SU-DHL-6 (cell line): ENCODE data around the gene POU2F3.

Experiments used
- H2AFZ ChIP-seq: fragments of 200-600 bp; sonication (generic); 2 replicates; pipeline ENCODE4 v1.6.1; 2014; ENCODE audit warnings: low read depth, mild to moderate bottlenecking, moderate library complexity, mixed read lengths, antibody characterized with exemption, low read length; ENCODE audit not compliant: severe bottlenecking
- H3F3A ChIP-seq: fragments of 200-600 bp; shearing (Covaris generic); 2 replicates; pipeline ENCODE4 v1.6.0; 2016; ENCODE audit warnings: antibody characterized with exemption, mild to moderate bottlenecking; ENCODE audit not compliant: insufficient read depth
- H3K27ac ChIP-seq: fragments of 200-600 bp; sonication (generic); 2 replicates; pipeline ENCODE4 v1.5.1; 2016; ENCODE audit warnings: low read depth, mild to moderate bottlenecking, low read length, moderate library complexity, mixed read lengths
- H3K27me3 ChIP-seq: fragments of 200-600 bp; sonication (generic), shearing (Covaris generic); 2 replicates; pipeline ENCODE4 v1.6.0; 2014; ENCODE audit warnings: mild to moderate bottlenecking, low read length
- H3K36me3 ChIP-seq: fragments of 200-600 bp; sonication (generic); 2 replicates; pipeline ENCODE4 v1.6.1; 2014; ENCODE audit warnings: mild to moderate bottlenecking, low read length, mixed read lengths
- H3K4me2 ChIP-seq: fragments of 300-600, 200-600 bp; shearing (Covaris generic), sonication (generic); 2 replicates; pipeline ENCODE4 v1.6.0; 2014; ENCODE audit warnings: low read length, low read depth, mild to moderate bottlenecking; ENCODE audit not compliant: poor library complexity, severe bottlenecking
- H3K4me3 ChIP-seq: fragments of 200-600 bp; sonication (generic); 2 replicates; pipeline ENCODE4 v1.5.1; 2014; ENCODE audit warnings: antibody characterized with exemption, low read length, mild to moderate bottlenecking, mixed read lengths; ENCODE audit not compliant: insufficient read depth, poor library complexity, severe bottlenecking
- H3K79me2 ChIP-seq: fragments of 200-600 bp; sonication (generic); 2 replicates; pipeline ENCODE4 v1.6.1; 2014; ENCODE audit warnings: mild to moderate bottlenecking, low read length, moderate library complexity; ENCODE audit not compliant: insufficient read depth
- H3K9ac ChIP-seq: fragments of 200-600 bp; sonication (generic); 2 replicates; pipeline ENCODE4 v1.7.0; 2014; ENCODE audit warnings: mild to moderate bottlenecking, low read length
- H3K9me2 ChIP-seq: fragments of 200-600 bp; sonication (generic); replicated peaks from 2 replicates; pipeline ENCODE4 v1.6.1; 2014; ENCODE audit warnings: low read length; ENCODE audit not compliant: insufficient read depth
- H3K9me3 ChIP-seq: fragments of 200-600 bp; sonication (generic); 2 replicates; pipeline ENCODE4 v1.6.1; 2014; ENCODE audit warnings: low read length, mixed read lengths; ENCODE audit not compliant: insufficient read depth
- H4K20me1 ChIP-seq: fragments of 200-600 bp; sonication (generic); 2 replicates; pipeline ENCODE4 v1.6.1; 2014; ENCODE audit warnings: low read depth, mild to moderate bottlenecking, antibody characterized with exemption, low read length, moderate library complexity, mixed read lengths
- EZH2phosphoT487 ChIP-seq: fragments of 200-600 bp; sonication (generic), shearing (Covaris generic); conservative IDR thresholded peaks from 2 replicates; pipeline ENCODE4 v1.6.1; 2018; ENCODE audit warnings: mild to moderate bottlenecking, antibody characterized with exemption, low read length, moderate library complexity, mixed read lengths
- TF ChIP-seq, protein P1 (sequence below): fragments of 200-600 bp; sonication (generic); IDR thresholded peaks from one replicate; pipeline ENCODE4 v1.5.1; 2017; ENCODE audit warnings: antibody characterized with exemption, mild to moderate bottlenecking, low read length, moderate library complexity; ENCODE audit not compliant: insufficient read depth, poor library complexity, severe bottlenecking

POU2F3 gene

DNA sequence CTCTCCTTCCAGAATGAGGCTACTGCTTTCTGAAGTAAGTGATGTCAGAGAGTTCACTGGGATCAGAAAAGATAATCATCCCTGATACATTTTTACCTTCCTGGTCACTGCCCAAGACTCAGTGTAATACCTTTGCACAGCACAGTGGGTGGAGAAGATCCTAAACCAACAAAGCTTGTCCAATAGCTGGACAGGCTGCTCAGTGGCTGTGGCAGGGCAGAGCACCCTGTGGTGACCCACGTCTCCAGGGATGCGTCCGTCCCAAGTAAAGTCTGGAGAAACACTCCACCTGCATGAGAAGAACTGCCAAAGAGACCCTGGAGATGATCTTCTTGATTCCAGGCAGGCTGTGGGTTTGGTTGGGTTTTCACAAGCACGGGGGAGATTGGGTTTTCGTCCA lies 54.2 kb downstream of the POU2F3 start:
- no peak overlapping the region for H3K9ac ChIP-seq
- no peaks in the 10 kb centered on the region for H4K20me1 ChIP-seq
- H2AFZ ChIP-seq = no peak overlapping the region
- H3K36me3 ChIP-seq = no peaks in the 10 kb centered on the region
- no peak overlapping the region for H3K4me2 ChIP-seq
- no peaks in the 10 kb centered on the region for H3K9me2 ChIP-seq
- H3K79me2 ChIP-seq = no peaks in the 10 kb centered on the region
- H3K9me3 ChIP-seq = no peaks in the 10 kb centered on the region
- no peaks in the 10 kb centered on the region for H3F3A ChIP-seq
- H3K27me3 ChIP-seq = no peaks in the 10 kb centered on the region
- no peak overlapping the region for H3K27ac ChIP-seq
- TF ChIP-seq, protein P1, sequence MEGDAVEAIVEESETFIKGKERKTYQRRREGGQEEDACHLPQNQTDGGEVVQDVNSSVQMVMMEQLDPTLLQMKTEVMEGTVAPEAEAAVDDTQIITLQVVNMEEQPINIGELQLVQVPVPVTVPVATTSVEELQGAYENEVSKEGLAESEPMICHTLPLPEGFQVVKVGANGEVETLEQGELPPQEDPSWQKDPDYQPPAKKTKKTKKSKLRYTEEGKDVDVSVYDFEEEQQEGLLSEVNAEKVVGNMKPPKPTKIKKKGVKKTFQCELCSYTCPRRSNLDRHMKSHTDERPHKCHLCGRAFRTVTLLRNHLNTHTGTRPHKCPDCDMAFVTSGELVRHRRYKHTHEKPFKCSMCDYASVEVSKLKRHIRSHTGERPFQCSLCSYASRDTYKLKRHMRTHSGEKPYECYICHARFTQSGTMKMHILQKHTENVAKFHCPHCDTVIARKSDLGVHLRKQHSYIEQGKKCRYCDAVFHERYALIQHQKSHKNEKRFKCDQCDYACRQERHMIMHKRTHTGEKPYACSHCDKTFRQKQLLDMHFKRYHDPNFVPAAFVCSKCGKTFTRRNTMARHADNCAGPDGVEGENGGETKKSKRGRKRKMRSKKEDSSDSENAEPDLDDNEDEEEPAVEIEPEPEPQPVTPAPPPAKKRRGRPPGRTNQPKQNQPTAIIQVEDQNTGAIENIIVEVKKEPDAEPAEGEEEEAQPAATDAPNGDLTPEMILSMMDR = no peak
- TF ChIP-seq EZH2phosphoT487 = no peak
- H3K4me3 ChIP-seq = no peak overlapping the region

DNA sequence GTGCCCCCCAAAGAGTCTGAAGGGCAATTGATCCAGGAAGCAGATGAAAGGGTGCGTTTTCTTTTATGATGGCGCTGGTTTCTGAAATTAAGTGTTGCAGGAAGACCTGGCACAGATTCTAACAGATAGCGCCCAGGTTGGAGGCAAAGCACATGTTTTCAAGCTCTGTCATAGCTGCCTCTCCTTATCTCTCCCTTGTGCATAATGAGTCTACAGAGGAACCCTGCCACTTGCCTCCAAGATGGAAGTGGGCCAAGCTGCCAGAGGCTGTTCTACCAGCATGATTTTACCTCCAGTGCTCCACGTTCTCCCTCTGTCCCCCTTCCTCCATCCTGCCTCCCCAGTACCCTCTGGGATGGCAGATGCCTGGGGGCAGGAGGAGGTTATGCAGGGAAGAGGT lies 55.2 kb downstream of the POU2F3 start:
- no peaks in the 10 kb centered on the region for H3K79me2 ChIP-seq
- no peaks in the 10 kb centered on the region for H3K27me3 ChIP-seq
- H3K9ac ChIP-seq = no peak overlapping the region

GRCh38 chr11:120296554-120296953 lies 56.6 kb downstream of the POU2F3 start:
- no peaks in the 10 kb centered on the region for H3F3A ChIP-seq
- H3K4me2 ChIP-seq = no peak overlapping the region
- H3K9me2 ChIP-seq = no peaks in the 10 kb centered on the region
- no peak overlapping the region for H3K27ac ChIP-seq
- no peak overlapping the region for H2AFZ ChIP-seq
- H3K36me3 ChIP-seq = no peaks in the 10 kb centered on the region
- H3K9ac ChIP-seq = no peak overlapping the region
- H3K79me2 ChIP-seq = no peaks in the 10 kb centered on the region
- TF ChIP-seq EZH2phosphoT487 = no peak
- TF ChIP-seq, protein P1 = no peak
- H4K20me1 ChIP-seq = no peaks in the 10 kb centered on the region
- H3K27me3 ChIP-seq = no peaks in the 10 kb centered on the region
- H3K4me3 ChIP-seq = no peak overlapping the region
- no peaks in the 10 kb centered on the region for H3K9me3 ChIP-seq

More for the DNA sequence above, 55.2 kb downstream of the POU2F3 start:
- no peaks in the 10 kb centered on the region for H4K20me1 ChIP-seq
- TF ChIP-seq, protein P1 = no peak
- TF ChIP-seq EZH2phosphoT487 = no peak
- H3K9me2 ChIP-seq = no peaks in the 10 kb centered on the region
- no peak overlapping the region for H3K4me2 ChIP-seq
- no peaks in the 10 kb centered on the region for H3F3A ChIP-seq
- H2AFZ ChIP-seq = no peak overlapping the region
- no peak overlapping the region for H3K4me3 ChIP-seq
- no peak overlapping the region for H3K27ac ChIP-seq
- no peaks in the 10 kb centered on the region for H3K9me3 ChIP-seq
- no peaks in the 10 kb centered on the region for H3K36me3 ChIP-seq
